SJCRH30 (cell line): ENCODE data around the gene INAFM1. TPM values are rescaled to one million over a fixed set of nuclear protein-coding genes. Genes with fewer than 3 reads are reported as not detected.

Experiments
- DNase-seq, 2 experiments: peaks; one replicate each; pipeline ENCODE4 v3.0.0-alpha.2; 2015 to 2020
- H3K27ac ChIP-seq: fragments of 250-450 bp; sonication (Bioruptor Pico); 2 replicates; pipeline ENCODE4 v1.5.1; 2020; ENCODE audit warnings: mild to moderate bottlenecking, moderate library complexity
- H3K27me3 ChIP-seq: fragments of 250-450 bp; sonication (Bioruptor Pico); 2 replicates; pipeline ENCODE4 v1.5.1; 2020; ENCODE audit warnings: mild to moderate bottlenecking, moderate library complexity
- H3K36me3 ChIP-seq: fragments of 250-450 bp; sonication (Bioruptor Pico); 2 replicates; pipeline ENCODE4 v1.5.1; 2020; ENCODE audit warnings: mild to moderate bottlenecking, moderate library complexity
- H3K4me1 ChIP-seq: fragments of 250-450 bp; sonication (Bioruptor Pico); 2 replicates; pipeline ENCODE4 v1.5.1; 2020; ENCODE audit warnings: mild to moderate bottlenecking, moderate library complexity
- H3K4me3 ChIP-seq: fragments of 250-450 bp; sonication (Bioruptor Pico); 2 replicates; pipeline ENCODE4 v1.5.1; 2020; ENCODE audit warnings: mild to moderate bottlenecking, moderate library complexity
- H3K9me3 ChIP-seq: fragments of 250-450 bp; sonication (Bioruptor Pico); replicated peaks from 2 replicates; pipeline ENCODE4 v1.5.1; 2020; ENCODE audit warnings: mild to moderate bottlenecking, moderate library complexity
- total RNA-seq: library from RNA; depleted of rRNA; stranded (reverse); fragments of >200 nt; shearing (Covaris generic); gene quantifications from 2 replicates; pipeline ENCODE4 v1.2.3, GENCODE V29; 2014; rRNA removed

Gene INAFM1
- 1.4 and 2.4 TPM in 2 replicates for total RNA-seq

DNA sequence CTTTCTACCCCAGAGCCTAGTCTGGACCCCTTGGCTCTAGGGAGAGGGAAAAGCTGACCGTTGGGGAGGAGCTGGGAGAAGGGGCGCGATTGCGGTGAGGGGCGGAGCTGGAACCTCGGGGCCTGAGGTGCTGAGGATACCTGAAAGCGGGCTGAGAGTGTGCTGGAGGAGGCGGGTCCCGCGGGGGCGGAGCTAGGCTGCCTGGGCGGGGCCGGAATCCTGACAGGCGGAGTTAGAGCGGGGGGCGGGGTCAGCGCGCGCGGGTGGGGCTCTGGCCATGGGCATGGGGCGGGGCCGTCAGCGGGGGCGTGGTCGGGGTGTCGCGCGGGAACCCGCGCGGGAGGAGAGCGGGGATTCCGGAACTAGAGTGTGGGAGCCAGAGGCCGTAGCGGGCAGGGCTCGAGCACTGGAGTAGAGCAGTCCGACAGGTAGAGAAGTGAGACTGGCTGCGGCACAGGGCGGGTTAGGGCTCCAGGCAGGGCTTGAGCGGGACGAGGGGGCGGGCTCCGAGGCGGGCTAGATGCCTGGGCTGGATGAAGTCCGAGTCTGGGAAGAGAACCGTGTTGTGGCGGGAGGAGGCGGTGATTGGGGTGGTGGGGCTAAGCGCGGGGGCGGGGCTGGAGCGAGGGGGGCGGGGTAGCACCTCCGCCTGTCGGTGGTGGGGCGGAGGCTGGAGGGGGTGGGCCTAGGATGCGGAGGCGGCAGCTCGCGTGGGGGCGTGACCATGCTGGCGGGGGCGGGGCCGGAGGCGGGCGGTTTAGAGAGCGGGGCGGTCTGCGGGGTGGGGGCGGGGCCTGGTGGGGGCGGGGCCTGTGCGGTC, at the start of gene INAFM1:
Gene INAFM1 (plus strand): TSS at position 815 of the 820 bp plus-strand sequence. CDS start 35 bp downstream, outside the sequence.
- Histone ChIP-seq H3K36me3 (no peaks in the 10 kb centered on the region), H3K4me1 (peaks cover 9% of the 10 kb centered on the region; the same call in 1 of the 2 replicates), H3K27ac (peak within 1 kb of the TSS; percentile 84), H3K4me3 (peak within 1 kb of the TSS; percentile 66), H3K27me3 (no peaks in the 10 kb centered on the region), H3K9me3 (no peaks in the 10 kb centered on the region)
- peak; percentile 94 to 97 for DNase-seq

DNA sequence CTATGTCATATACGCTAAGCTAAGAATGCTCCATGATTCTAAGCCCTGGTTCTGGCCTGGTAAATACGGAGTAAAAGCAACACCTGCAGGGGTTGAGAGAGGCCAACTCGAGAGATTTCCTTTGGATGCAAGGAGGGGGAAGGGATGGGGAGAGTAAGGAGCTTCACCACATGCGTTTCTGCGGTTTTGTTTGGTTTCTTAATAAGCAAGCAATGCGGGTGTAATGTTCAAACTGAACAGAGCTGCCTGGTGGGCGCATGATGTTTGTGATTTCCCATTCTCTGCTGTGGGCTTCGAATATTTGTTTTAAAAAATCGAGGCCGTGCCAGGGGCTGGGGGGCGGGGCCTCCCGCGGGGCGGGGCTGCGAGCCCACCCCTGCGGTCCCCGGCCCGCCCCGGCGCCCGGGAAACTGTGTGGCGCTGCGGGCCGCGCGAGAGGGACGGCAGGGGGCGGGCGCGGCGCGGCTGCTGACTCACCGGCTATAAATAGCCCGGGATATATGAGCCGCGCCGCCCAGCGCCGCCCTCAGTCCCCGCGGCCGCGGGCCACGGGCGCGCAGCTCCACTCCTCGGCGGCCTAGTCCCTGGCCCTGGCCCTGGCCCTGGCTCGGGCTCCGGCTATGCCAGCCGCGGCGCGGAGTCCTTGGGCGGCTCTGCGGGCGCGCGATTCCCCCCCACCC, 48.8 kb upstream of the INAFM1 start:
- H3K9me3 ChIP-seq, result no peaks in the 10 kb centered on the region
- peaks cover 14% of the 10 kb centered on the region; the same call in 1 of the 2 replicates for H3K4me1 ChIP-seq
- DNase-seq, result peak; percentile 85 to 92
- peaks cover 8% of the 10 kb centered on the region; the same call in 1 of the 2 replicates for H3K27me3 ChIP-seq
- H3K4me3 ChIP-seq, result peak overlapping the region; percentile 60
- peak overlapping the region; percentile 82 for H3K27ac ChIP-seq
- no peaks in the 10 kb centered on the region for H3K36me3 ChIP-seq

DNA sequence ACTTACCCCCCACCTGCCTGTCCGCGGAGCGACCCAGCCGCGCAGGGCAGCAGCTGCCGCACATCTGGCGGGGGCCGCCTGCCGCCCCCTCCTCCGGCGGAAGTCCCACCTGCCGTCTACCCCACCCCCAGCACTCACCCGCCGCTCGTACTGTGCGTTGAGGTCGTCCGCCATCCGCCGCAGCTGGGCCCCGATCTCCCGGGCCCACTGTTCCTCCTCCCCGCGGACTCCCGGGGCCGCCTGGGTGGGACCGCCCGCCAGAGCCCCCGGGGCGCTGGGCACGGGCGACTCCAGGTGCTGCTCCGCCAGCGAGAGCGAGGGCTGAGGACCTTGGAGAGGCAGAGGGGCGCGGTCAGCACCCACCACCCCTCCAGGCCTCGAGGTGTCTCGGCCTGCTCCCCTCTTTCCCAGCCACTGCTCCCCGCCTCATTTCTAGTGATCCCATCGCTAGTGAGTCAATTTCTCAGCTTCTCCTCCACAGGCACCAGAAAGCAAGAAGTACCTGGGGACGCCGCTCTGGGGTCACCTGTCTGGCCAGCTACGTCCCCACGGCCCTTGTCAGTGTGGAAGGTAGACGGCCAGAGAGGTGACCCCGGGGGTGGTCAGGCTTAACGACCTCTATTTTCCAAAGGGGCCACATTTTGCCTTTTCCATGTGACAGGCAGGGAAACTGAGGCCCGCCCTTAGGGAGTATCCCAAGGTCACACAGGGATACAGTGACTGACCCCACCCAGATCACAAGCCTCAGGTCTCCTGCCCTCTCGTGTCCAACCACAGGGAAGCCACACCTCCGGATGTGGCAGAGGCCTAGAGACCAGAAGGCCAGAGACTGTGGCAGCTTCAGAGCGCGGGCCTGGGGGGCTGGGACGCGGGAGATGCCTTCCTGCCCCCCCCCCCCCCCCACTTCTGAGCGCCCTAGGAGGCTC, 48.0 kb upstream of the INAFM1 start:
- H3K4me1 ChIP-seq, result peaks cover 16% of the 10 kb centered on the region; the same call in 1 of the 2 replicates
- DNase-seq, result peak; percentile 82 to 83
- peak overlapping the region; percentile 60 for H3K4me3 ChIP-seq

DNA sequence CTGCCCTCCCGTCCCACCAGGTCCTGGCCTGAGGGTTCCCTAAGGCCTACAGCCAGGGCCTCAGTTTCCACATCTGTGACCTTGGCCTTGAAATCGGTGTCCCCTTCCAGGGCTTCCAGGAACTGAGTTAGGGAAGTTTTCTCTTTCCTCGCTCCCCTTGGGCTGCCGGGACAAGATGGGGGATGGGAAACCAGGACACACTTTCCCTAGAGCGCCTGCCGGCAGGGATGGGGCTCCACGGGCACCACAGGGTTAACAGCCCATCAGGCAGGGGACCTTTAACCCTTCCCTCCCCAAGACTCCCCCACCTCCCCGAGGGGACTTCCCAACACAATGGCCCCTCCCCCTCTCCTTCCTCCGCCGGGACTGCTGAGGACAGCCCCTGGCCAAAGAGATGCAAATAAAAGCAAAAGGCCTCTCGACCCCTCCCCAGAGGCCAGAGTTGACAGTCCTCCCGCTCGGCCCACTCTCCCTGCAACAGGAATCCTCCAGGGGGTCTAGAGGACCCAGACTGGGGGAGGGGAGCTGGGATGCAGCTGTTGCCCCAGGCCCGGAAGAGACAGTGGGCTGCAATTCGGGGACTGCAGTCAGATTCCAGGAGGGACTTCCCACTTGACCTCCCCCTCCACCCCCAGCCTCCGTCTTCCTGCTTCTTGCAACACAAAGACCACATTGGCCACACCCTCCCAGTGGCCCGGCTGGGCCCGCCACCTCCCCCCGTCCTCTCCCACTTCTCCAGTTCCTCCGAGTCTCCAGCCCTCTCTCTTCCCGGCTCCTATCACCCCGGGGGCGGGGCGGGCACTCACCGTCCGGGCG, 47.1 kb upstream of the INAFM1 start:
- Histone ChIP-seq H3K27ac (peak overlapping the region; percentile 82), H3K36me3 (no peaks in the 10 kb centered on the region), H3K4me3 (peak overlapping the region; percentile 60), H3K4me1 (peaks cover 25% of the 10 kb centered on the region; the same call in 1 of the 2 replicates), H3K9me3 (no peaks in the 10 kb centered on the region), H3K27me3 (peaks cover 8% of the 10 kb centered on the region; the same call in 1 of the 2 replicates)
- peak; percentile 92 to 95 for DNase-seq

More for the DNA sequence above, 48.0 kb upstream of the INAFM1 start:
- Histone ChIP-seq H3K9me3 (no peaks in the 10 kb centered on the region), H3K27ac (peak overlapping the region; percentile 82), H3K36me3 (no peaks in the 10 kb centered on the region), H3K27me3 (peaks cover 8% of the 10 kb centered on the region; the same call in 1 of the 2 replicates)

DNA sequence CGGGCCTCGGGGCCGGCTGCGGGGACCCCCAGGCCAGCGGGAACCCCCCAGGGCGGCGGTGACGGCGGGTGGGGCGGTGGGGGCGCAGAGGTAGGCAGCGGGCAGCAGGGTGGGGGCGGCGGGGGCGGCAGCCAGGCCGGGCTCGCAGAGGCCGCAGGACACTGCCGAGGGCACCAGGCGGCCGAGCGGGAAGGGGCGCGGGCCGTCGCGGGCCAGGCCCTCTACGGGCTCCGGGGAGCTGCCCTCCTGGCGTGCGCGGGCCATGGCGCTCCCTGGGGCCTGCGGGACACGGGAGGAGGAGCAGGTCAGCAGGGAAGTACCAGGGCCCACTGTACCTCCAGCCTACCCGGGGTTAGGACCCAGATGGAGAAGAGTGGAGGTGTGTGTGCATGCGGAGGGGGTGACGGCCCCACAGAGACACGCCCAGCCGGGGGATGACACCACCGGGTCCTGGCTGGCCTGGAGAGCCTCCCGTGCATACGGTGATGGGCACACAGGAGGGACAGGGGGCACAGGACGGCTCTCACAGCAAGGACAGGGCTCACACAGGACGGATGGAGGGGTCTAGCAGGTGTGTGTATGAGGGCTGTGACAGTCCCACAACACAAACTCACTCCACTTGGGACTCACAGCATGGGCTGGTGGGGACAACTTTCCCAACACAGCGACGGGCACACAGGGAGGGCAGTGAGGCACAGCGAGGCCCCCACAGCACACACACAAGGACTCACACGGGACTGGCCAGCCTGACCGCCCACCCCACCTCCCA, 46.3 kb upstream of the INAFM1 start:
- Histone ChIP-seq H3K27me3 (peaks cover 8% of the 10 kb centered on the region; the same call in 1 of the 2 replicates), H3K36me3 (no peaks in the 10 kb centered on the region), H3K27ac (no peak overlapping the region), H3K4me3 (peak overlapping the region; percentile 60), H3K4me1 (peaks cover 28% of the 10 kb centered on the region; the same call in 1 of the 2 replicates), H3K9me3 (no peaks in the 10 kb centered on the region)
- DNase-seq, result peak; percentile 40 to 47

DNA sequence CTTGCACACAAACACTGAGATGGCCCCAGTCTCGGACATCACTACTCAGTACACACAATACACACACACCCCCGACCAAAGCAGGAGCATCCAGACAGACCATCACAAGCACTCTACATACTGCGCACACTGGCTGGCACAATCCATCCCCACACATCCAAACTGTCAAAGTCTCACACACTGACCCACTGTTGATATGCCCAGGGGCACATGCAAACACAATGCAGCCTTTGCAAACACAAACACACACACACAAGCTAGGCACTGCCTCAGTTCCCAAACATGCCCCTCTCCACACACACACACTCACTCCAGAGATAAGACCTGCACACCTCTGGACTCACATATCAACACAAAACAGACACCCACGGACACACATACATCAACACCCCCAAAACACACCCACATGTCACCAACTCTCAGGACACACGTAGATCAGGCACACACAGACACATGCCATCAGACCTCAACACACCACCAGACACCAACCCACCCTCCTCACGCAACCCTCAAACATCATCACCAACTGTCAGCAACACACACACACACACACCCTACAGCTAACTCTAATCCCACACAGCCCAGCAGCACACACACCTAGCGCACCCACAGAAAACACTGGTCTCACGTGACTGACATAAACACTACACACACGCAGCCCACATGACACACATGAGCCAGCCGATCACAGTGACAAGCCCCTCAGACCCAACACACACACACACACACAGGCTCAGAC, 45.6 kb upstream of the INAFM1 start:
- Histone ChIP-seq H3K4me1 (peaks cover 28% of the 10 kb centered on the region; the same call in 1 of the 2 replicates), H3K36me3 (no peaks in the 10 kb centered on the region), H3K27me3 (peaks cover 8% of the 10 kb centered on the region; the same call in 1 of the 2 replicates), H3K9me3 (no peaks in the 10 kb centered on the region), H3K4me3 (no peak overlapping the region), H3K27ac (no peak overlapping the region)
- DNase-seq, result no peak

DNA sequence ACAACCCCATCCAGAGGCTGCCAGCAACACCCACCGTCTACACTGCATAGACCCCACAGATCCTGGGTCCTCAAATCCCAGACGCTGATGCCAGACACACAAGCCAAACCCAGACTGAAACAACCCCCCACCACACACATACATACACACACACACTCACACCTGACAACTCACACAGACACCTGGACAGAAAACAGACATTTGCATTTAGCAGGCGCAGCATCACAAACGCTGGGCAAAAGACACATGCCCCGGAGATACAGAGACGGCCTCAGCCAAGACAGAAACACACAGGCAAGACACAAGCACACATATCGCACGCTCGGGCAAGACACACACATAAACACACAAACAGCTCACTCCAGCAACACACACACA, 45.0 kb upstream of the INAFM1 start:
- no peak for DNase-seq
- Histone ChIP-seq H3K9me3 (no peaks in the 10 kb centered on the region), H3K4me3 (no peak overlapping the region; the same call in 1 of the 2 replicates), H3K36me3 (no peaks in the 10 kb centered on the region), H3K27ac (no peak overlapping the region), H3K4me1 (peaks cover 28% of the 10 kb centered on the region; the same call in 1 of the 2 replicates), H3K27me3 (peaks cover 8% of the 10 kb centered on the region; the same call in 1 of the 2 replicates)

DNA sequence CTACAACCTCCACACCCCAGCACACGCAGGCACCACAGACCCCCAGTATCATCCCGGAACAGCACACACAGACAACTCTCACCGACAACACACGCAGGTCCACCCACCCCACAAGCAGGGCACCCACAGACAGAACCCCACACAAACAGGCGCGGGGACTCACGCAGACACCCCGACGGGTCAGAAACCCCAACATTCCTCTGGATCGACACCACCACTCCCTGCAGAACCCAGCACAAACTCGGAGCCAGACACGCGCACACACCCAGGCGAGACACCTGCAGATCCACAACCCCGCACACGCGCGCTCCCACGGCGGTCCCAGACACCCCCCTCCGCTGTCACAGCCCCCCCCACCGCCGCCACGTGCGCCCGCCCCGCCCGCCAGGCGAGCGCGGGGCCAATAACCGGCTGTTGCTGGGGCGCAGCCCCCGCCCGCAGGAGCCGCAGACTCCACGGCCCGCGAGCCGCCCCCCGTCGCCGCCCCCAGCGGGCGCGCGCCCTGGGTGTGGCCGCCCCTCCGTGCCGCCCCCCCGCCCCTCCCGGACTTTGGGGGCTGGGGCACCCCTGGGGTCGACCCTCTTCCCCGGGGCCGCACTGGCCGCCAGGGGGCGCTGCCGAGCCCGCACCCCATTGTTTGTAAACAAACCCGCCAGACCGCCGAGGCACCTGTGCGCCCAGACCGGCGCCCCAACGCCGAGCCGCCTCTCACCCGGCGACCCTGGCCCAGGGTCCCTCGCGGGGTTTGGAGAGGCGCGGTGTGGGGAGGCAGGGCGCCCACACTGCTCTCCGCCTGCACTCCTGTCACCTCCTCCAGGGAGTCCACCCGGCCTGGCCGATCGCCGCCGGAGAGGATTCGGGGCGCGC, 44.4 kb upstream of the INAFM1 start:
- peak; percentile 64 for DNase-seq
- H3K27me3 ChIP-seq, result peaks cover 8% of the 10 kb centered on the region; the same call in 1 of the 2 replicates
- peak overlapping the region; percentile 62 for H3K4me3 ChIP-seq
- no peaks in the 10 kb centered on the region for H3K9me3 ChIP-seq
- no peaks in the 10 kb centered on the region for H3K36me3 ChIP-seq
- H3K27ac ChIP-seq, result no peak overlapping the region
- peaks cover 28% of the 10 kb centered on the region; the same call in 1 of the 2 replicates for H3K4me1 ChIP-seq

DNA sequence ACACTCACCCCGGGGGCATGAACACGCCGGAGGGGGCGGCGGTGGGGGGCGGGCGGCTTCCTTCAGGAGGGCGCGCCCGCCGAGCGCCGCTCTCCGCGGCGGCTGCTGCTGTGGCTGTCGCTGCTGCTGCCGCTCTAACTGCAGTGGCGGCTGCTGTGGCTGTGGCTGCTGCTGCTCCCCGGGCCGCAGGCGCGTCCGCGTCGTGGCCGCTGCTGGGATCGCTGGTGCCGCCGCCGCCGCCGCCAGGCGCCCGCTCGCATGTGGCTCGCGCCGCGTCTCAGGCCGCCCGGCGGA, 43.8 kb upstream of the INAFM1 start, which contains the start of gene BBC3:
Gene BBC3 (minus strand): TSS at position 279 of the 294 bp plus-strand sequence. CDS start 2,768 bp downstream, outside the sequence.
- no peak within 1 kb of the TSS; the same call in 1 of the 2 replicates for H3K27ac ChIP-seq
- H3K27me3 ChIP-seq, result peaks cover 8% of the 10 kb centered on the region; the same call in 1 of the 2 replicates
- H3K4me3 ChIP-seq, result peak within 1 kb of the TSS; percentile 62
- H3K9me3 ChIP-seq, result no peaks in the 10 kb centered on the region
- no peak for DNase-seq
- H3K4me1 ChIP-seq, result peaks cover 25% of the 10 kb centered on the region; the same call in 1 of the 2 replicates
- no peaks in the 10 kb centered on the region for H3K36me3 ChIP-seq

DNA sequence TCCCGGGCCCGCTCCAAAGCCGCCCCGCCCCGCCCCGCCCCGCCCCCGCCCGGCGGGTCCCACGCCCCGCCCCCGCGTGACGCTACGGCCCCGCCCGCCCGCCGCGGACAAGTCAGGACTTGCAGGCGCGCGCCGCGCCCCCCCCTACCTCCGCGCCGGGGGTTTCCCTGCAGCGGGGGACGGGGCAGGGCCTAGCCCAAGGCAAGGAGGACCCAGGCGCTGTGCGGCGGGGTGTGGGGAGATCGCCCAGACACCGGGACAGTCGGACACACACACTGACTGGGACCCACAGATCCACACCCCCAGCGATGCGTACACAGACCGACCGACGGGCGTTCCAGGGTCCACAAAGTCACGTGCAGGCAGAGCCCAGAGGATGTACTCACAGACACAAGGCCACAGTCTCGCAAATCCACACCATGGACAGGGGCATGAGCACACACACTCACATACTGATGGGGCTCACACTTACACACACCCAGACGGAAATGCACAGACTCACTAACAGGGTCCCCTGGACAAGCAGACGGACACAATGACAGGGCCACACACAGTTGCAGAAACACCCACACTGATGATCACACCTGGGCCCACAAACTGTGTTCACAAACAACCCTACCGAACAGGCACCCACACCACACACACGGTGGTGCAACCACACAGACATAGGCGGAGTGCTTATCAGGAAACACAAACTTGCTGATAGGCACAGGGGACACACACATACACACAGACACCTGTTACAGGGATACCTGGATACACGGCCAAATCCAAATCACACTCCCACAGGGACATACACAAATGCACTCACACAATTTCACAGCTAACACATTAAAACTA, 43.2 kb upstream of the INAFM1 start:
- Histone ChIP-seq H3K36me3 (no peaks in the 10 kb centered on the region), H3K27me3 (peaks cover 8% of the 10 kb centered on the region; the same call in 1 of the 2 replicates), H3K27ac (no peak overlapping the region; the same call in 1 of the 2 replicates), H3K4me1 (peaks cover 25% of the 10 kb centered on the region; the same call in 1 of the 2 replicates), H3K4me3 (peak overlapping the region; percentile 62), H3K9me3 (no peaks in the 10 kb centered on the region)
- DNase-seq, result peak; percentile 79 to 86
